ENCODE data around the gene RRP1B.
"Not testable (repeated sequence)": the region's sequence is repeated elsewhere in the genome, so short reads cannot be mapped to it uniquely, and the experiment has no call there.

RRP1B gene

DNA sequence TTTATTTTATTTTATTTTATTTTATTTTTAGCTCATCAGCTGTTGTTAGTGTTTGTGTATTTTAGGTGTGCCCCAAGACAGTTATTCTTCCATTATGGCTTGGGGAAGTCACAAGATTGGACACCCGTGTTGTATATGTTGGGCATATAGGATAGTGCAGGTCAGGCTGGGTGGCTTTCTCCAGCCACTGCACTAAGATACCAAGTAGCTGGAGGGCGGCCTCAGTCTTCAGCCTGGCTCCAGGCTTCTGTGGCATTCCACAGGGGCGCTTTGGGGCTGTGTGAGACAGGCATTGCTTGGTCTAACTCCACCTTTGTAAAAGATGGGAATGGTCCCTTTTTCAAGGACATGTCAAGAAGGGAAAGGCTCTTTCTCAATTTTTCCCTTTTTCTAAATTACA, 16.5 kb downstream of the RRP1B start:
- no peak for DNase-seq

DNA sequence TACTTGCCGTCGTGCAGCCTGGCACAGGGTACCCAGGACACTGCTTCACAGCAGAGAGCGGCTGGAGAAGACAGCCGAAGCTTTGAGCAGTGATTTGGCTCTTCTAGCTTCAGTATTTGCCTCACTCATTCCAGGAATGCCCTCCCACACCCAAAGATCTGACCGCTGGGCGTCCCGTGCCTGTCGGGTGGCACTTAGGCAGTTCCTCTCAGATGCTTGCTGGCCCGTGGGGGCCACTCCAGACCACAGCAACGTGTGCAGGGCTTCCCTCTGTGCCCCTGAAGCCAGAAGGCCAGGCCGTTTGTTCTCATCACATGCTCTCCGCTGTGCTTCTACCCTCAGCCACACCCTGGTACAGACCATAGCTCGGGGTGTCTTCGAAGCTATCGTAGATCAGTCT, 17.0 kb downstream of the RRP1B start:
- DNase-seq = no peak

DNA sequence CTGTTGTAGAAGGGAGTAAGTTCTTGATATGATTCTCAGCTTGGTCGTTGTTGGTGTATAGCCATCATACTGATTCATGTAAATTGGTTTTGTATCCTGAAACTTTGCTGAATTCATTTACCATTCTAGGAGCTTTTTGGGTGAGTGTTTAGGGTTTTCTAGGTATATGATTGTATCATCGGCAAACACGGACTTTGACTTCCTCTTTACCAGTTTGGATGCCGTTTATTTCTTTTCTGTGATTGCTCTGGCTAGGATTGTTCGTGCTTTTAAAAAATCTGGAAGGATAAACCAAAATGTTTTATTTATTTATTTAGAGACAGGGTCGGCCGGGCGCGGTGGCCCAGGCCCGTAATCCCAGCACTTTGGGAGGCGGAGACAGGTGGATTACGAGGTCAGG, 20.6 kb downstream of the RRP1B start:
- DNase-seq = no peak

DNA sequence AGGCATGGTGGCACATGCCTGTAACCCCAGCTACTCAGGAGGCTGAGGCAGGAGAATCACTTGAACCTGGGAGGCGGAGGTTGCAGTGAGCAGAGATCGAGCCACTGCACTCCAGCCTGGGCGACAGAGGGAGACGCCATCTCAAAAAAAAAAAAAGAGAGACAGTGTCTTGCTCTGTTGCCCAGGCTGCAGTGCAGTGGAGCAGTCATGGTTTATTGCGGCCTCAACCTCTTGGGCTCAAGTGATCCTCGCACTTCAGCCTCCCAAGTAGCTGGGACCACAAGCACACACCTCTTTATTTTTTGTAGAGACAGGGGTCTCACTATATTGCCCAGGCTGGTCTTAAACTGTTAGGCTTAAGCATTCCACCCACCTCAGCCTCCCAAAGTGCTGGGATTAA, 21.1 kb downstream of the RRP1B start:
- not testable (repeated sequence) for DNase-seq

DNA sequence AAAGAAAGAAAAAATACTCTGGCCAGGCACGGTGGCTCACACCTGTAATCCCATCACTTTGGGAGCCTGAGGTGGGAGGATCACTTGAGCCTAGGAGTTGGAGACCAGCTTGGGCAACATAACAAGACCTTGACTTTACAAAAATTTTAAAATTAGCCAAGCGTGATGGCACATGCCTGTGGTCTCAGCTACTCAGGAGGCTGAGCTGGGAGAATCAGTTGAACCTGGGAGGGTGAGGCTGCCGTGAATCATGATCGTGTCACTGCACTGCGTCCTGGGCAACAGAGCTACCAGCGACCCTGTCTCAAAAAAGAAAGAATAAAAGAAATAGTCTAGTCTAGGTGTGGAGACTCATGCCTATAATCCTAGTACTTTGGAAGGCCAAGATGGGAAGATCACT, 22.3 kb downstream of the RRP1B start:
- DNase-seq = no peak

DNA sequence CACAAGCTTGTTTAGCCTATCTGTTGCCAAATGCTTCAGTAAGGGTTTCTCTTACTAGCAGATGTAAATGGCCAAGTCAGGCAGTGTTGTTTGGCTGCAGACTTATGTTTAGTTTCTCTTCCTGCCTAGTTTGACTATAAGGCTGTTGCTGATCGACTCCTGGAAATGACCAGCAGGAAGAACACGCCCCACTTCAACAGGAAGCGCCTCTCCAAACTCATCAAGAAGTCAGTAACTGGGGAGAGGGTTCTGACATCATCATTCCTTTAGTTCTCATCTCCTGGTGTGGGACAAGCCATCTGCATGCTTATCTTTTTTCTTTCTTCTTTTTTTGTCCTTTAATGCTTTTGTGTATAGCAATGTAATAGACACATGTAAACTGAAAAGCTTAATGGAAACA, 25.1 kb downstream of the RRP1B start:
- no peak for DNase-seq

DNA sequence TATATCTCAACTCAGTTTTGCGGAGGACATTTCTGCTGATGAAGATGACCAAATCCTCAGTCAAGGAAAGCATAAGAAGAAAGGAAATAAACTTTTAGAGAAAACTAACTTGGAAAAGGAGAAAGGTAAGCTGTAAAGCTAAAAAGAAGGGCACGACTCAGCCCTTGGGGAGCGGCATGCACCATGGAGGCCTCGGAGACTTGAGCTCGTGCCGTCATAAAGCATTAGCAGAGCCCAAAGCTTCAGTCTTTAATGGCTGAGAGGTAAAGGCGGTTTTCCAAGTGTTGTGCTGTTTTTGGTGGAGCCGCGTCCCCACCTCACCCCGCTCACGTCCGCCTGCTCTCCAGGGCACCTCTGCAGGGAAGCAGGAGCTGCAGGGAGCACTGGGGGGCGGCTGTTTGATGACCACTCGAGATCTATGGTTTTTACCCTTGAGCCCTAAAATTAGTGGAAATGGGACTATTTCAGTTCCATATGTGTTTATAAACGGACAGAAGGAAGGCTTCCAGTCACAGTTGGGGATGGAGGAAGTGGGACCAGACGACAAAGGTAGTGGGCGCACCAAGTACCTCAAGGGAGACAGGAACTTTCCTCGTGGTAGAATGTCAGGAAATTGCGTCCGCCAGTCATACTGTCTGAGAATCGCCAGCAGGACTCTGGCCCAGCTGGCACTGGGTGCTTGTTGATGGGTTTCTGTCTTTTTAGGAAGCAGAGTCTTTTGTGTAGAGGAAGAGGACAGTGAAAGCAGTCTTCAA, 27.6 kb downstream of the RRP1B start:
- DNase-seq = no peak

DNA sequence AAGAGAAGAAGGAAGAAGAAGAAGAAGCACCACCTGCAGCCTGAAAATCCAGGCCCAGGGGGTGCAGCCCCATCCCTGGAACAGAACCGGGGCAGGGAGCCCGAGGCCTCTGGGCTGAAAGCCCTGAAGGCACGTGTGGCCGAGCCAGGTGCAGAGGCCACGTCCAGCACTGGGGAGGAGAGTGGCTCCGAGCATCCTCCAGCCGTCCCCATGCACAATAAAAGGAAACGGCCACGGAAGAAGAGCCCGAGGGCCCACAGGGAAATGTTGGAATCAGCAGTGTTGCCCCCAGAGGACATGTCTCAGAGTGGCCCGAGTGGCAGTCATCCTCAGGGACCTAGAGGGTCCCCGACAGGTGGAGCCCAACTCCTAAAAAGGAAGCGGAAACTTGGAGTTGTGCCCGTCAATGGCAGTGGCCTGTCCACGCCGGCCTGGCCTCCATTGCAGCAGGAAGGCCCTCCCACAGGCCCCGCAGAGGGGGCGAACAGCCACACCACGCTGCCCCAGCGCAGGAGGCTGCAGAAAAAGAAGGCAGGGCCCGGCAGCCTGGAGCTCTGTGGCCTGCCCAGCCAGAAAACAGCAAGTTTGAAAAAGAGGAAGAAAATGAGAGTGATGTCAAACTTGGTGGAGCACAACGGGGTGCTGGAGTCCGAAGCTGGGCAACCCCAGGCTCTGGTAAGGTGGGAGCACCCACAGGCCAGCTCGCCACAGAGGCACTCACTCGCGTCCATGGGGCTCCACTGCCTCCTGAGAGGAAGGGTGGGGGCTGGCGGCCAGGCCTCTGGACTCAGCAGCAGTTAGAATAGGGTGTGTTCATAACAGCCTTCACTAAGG, 28.4 kb downstream of the RRP1B start:
- DNase-seq = no peak

DNA sequence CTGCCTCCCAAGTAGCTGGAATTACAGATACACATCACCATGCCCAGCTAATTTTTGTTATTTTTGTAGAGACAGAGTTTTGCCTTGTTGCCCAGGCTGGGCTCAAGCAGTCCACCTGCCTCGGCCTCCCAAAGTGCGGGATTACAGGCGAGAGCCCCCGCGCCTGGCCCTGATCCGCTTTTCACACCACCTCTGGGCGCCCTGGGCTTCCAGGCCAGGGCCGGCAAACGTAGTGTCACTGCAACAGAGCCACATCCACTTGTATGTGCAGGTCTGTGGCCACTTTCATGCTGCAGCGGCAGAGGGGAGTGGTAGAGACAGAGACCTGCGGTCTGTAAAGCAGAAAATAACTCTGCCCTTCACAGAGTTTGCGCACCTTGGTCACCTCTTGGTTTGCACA, 29.5 kb downstream of the RRP1B start:
- DNase-seq = no peak

DNA sequence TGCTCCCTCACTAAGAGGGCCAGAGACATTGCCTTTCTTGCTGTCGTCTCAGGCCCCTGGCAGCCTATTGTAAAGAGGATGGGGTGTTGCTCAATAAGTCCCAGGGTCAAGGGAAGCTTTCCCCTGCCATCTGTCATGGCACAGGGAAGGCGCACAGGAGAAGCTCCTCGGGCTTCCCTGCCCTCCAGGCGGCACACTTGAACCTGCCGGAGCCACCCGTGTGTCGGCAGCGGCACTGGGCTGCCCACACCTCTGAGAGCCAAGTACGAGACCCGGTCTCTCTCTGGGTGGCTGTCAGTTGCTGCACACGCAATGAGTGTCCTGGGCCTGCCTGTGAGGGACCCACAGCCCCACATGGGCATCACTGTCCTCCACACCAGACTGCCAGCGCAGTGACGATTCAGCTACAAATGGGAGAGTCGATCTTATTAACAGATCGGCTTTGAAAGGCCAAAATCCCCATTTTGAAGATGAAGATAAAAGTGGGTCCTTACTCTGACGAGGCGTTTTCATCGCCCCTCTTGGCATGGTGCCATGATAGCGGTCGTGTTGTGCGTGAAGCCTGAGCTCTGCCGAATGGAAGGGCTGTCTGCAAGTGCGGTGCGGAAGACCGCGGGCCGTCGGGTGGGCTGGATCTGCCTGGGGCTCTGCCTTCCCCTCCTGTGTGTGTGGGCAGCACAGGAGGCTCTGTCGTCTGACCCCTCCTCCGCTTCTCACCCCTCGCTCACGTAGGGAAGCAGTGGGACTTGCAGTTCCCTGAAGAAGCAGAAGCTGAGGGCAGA, 30.4 kb downstream of the RRP1B start:
- no peak for DNase-seq

DNA sequence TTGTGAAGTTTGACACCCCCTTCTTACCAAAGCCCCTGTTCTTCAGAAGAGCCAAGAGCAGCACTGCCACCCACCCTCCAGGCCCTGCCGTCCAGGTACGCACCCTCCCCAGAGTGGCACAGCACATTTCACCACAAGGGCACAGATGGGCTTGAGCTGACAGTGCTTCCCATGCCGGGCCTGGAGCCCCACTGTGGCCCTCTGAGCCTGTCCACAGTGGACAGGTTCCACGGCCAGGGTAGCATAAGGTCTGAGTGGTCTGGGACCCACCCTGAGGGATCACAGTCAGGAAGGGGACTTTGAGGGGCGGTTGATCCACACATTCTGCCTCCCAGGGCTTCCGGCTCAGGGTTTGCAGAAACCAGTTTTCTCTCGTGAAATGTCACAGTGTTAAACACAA, 31.0 kb downstream of the RRP1B start:
- no peak for DNase-seq

DNA sequence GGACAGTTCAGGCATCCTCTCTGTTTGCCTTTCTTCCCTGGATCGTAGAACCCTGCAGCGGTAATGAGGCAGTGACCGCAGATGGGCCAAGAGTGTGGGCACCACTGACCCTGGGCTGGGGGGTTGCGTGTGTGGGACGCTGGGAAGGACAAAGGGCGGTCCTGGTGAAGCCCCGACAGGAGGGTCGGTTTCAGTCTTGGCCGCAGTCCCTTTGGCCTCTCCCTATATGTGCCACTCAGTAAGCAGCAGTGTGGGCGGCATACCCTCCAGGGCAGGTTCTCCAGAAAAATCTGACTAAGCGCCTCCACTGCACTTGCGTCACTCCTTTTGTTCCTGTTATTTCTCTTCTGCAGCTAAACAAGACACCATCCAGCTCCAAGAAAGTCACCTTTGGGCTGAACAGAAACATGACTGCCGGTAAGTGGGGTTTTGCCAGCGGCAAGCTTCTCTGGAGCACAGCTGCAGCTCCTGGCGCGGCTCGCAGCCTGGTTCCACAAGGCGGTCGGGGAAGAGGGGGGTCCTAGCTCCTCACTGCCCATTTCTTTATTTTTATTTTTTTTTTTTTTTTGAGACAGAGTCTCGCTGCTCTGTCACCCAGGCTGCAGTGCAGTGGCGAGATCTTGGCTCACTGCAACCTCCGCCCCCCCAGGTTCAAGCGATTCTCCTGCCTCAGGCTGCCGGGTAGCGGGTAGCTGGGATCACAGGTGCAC, 31.9 kb downstream of the RRP1B start:
- no peak for DNase-seq

DNA sequence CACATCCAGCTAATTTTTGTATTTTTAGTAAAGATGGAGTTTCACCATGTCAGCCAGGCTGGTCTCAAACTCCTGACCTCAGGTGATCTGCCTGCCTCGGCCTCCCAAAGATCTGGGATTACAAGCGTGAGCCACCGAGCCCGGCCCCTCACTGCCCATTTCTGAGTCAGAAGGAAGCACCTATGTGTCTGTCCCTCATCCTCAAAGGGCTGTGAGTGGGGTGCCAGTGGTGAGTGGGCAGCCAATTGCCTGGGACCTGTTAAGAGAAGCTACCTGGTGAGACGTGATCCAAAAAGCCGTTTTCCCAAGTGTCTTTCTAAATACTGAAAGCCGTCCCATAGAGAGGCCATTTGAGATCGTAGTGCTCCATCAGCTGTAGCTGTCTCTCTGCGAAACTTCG, 32.4 kb downstream of the RRP1B start:
- DNase-seq = no peak

DNA sequence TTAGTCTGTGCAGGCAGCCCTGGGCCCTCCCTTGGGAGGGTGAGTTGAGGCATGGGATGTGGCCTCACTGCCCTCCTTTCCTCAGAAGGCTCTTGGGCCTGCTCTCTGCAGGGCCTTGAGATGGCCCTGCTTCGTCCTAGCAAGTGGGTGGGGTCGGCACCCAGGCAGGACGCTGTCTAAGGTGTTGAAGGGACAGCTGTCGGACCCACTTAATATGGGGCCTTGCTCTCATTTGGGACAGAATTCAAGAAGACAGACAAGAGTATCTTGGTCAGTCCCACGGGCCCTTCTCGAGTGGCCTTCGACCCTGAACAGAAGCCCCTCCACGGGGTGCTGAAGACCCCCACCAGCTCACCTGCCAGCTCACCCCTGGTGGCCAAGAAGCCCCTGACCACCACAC, 33.6 kb downstream of the RRP1B start:
- no peak for DNase-seq

DNA sequence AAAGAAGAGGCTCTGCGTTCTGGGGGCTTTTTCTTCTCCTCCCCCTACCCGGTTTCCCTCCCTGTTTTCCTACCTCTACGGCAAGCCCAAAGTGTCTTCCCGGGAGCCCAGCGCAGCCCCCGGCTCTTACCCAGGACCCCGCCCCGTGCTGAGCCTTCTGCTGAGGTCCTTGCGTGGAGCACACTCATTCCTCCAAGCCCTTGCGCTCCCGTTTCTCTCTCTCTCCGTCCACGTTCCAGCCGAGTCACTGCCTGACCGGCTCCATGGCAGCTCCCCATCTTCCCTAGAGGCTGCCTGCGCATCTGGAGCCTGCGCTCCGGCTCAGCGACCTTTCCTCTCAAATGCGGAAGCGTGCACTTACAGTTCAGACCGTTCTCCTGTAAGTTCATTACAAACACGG, 34.6 kb downstream of the RRP1B start:
- DNase-seq = no peak

DNA sequence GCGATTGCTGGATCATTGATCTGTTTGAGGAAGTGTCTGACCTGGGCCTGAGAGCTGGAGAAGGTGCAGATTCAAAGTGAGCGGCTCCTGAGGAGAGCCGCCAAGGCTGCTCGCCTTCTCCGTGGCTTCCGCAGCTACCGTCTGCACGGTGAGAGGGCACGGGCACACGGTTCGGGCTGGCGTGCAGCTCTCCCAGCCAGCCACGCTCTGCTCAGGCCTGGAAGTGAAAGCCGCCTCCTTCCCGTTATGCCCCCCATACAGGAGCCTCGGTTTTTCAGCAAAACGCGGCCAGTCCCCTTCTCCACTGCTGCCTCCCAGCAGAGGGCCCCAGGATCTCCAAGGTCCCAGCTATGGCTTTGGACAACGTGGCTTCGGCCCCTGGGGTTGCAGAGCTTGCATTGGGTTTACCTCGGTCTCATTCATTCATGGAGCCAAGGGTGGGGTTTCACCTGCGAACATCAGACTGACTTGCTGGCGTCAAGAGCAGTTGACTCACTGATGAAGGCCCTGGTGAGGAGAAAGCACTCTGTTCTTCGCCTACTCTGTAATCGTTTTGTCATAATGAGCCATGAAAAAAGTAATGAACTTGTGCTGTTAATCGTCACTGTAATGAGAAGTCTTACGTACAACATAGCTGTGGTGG, 35.2 kb downstream of the RRP1B start:
- no peak for DNase-seq

DNA sequence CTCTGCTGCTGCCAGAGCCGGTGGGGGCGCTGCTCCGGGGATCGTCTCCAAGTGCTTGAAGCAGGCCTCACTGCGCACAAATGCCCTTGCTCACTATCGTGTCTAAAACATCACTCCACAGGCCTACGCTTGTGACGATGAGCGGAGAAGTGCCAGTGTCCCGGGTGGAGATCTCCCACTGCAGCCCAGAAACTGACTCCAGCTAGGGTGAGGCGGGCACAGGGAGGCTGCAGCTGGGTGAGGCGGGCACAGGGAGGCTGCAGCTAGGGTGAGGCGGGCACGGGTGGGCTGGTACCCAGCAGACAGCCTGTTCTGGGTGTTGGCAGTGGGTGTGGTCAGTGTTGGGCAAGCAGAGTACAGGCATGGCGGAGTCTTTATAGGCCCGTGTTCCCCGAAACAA, 36.9 kb downstream of the RRP1B start:
- DNase-seq = no peak

DNA sequence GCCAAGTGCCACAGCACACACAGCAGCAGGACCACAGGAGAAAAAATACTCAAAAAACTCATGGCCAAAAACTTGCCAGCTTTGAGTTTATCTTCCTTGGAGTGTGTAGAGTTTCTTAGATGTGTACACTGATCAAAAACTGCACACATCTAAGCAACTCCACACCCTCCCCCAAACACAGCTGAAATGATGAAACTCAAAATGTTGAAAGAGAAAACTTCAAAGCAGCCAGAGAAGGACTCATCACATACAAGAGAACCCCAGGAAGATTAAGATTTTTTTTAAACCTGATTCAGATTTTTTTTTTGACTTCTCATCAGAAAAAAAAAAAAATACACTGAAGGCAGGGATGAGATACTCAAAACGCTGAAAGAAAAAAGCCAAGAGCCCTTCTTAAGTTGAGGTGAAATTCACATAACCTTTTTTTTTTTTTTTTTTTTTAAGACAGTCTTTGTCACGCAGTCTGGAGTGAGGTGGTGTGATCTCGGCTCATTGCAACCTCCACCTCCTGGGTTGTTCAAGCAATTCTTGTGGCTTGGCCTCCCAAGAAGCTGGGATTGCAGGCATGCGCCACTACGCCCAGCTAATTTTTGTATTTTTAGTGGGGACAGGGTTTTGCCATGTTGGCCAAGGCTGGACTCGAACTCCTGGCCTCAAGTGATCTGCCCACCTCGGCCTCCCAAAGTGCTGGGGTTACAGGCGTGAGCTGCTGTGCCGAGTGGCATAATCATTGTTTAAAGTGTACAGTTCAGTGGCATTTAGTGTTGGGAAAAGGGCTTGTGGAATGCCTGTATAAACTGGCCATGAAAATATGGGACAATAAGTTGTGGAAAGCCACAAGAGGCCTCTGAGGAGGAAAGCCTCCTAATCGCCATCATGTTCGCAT, 38.6 kb downstream of the RRP1B start:
- no peak for DNase-seq

DNA sequence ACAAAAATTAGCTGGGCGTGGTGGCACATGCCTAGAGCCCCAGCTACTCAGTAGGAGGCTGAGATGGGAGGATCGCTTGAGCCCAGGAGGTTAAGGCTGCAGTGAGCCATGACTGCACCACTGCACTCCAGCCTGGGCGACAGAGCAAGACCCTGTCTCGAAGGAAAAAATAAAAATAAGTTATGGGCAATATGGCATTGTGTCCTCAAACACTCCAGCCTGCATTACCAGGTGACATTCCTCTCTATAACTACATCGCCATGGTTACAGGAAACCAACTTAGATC, 40.1 kb downstream of the RRP1B start:
- not testable (repeated sequence) for DNase-seq

DNA sequence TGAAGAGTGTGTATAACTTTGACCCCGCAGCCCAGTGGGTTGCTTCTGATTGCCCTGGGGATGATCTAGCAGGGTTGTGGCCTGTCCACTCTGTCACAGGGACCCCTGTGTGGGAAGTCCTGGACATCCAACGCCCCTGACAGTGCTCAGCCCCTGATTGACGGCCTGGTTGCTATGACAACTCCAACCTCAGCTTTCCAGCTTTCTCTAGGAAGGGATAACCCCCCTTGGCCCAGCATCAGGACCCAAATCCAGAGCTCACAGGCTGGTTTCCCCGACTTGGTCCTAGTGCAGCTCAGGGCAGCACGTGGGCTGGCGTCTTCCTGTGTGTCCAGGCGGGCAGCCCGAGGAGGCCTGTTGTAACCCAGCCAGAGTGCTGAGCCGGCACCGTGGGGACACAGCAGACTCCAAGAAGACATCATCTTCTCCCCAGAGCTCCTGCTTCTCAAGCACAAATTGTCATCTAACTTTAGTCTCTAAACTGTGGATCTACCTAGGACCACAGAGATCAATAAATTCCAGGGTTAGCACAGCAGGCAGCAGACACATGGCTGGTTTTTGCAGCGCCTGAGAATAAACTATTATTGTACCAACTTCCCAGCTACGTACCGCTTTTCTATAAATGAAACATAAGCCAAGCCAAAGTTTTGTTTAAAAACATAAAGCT, 40.7 kb downstream of the RRP1B start:
- no peak for DNase-seq
